Activated CD4-positive, alpha-beta T cell treated with anti-CD3 and anti-CD28 coated beads, Interleukin-2, amount 50 U/mL, for 48 hours (primary cell): ENCODE measurements around the gene HNRNPA1.
"Not testable (repeated sequence)": the region's sequence is repeated elsewhere in the genome, so short reads cannot be mapped to it uniquely, and the experiment has no call there.

Source experiments
- DNase-seq, 2 experiments: peaks; one replicate each; pipeline ENCODE4 v3.0.0-alpha.2; 2020

The HNRNPA1 gene

DNA sequence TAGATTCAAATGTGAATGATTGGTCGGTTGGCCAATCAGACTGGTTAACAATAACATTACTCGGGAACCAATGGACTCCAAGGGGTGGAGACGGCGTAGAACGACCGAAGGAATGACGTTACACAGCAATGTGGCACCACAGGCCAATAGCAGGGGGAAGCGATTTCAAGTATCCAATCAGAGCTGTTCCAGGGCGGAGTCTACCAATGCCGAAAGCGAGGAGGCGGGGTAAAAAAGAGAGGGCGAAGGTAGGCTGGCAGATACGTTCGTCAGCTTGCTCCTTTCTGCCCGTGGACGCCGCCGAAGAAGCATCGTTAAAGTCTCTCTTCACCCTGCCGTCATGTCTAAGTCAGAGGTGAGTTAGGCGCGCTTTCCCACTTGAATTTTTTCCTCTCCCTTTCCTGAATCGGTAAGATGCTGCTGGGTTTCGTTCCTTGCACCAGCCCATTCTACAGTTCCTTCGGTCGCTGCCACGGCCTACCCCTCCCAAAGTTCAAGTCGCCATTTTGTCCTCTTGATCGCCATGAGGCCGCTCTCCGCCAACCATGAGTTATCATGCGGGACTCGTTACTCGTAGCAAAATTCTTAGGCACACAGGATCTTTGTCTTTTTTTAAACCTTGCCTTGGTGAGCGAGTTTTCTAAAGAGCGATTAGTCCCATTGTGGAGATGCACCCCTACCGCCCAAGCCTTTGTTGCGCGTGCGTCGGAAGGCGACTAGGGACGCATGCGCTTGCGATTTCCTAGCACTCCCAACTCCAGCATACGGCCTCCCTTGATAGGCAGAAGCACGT is at the start of gene HNRNPA1:
HNRNPA1 (plus strand) TSS at position 259 of the 793 bp plus-strand sequence; CDS start at position 341, 82 bp downstream.
- DNase-seq, result peak; percentile 89 to 95

DNA sequence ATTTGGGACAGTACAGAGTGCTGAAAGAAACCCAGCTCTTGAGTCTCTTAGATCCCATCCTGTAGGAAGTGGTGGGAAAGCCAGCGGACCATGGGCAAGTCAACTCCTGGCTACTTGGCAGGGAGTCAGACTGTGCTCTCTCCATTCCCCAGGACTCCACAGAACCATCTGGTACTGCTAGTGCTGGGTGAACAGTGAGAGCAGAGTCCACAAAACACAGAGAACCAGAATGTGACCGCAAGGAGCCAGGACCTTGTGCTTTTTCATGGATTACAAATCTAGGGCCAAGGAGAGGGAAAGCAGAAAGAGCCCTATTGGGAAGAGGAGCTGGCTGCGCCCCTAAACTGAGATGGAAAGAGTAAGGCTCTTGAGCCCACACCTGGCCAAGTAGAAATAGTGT is 49.3 kb upstream of the HNRNPA1 start:
- not testable (repeated sequence) for DNase-seq

DNA sequence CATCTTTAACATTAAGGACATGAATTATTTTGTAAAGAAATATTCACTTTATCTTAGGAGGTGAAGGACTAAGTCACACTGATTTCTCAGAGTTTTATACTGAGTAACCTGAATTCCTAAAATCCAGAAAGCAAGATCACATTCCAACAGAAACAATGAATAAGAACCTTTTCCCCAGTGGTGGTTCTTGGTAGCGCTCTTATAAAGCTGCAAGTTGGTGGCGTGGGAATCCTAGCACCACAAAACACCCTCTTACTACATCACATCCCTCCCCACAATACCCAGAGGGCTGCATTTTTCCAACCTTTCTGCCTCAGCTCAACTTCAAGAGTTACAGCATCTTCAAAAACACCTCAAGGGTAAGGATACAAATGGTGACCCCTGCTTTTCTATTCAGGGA is 47.7 kb upstream of the HNRNPA1 start:
- no peak for DNase-seq

DNA sequence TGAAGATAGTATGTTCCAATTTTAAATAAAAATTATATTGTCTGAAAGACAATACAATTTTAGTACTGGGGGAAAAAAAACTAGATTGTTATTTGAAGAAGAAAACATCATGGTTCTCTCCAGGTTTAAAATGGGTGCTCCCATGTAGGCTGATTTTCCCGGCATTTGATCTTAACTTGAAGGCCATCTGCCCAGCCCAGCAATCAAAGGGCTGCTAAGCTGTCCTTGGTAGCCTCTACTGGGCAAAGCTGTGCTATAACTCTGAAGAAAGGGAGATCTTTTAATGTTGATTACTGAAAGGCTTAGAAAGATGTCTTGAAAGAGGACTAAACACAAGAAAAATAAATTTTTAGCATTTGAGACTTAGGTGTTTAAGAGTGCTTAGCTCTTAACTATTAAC is 42.0 kb upstream of the HNRNPA1 start:
- no peak for DNase-seq

DNA sequence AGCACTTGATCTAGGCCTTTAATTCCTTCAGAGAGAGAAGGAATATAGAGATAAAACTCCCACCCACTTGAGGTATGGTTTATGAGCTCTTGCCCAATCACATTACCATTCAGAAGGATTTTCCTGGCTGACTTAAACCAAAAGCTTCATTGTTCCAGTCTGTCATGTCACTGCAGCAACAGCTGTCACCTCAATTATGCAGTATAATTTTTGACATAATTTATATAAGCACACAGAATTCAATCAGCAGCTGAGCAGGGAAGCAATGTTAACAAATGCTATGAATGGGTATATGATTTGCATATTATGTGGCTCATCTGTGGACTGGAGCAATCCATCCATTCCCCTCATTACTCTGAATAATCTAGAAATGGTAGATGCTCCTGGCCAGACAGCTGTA is 40.9 kb upstream of the HNRNPA1 start:
- DNase-seq, result no peak

DNA sequence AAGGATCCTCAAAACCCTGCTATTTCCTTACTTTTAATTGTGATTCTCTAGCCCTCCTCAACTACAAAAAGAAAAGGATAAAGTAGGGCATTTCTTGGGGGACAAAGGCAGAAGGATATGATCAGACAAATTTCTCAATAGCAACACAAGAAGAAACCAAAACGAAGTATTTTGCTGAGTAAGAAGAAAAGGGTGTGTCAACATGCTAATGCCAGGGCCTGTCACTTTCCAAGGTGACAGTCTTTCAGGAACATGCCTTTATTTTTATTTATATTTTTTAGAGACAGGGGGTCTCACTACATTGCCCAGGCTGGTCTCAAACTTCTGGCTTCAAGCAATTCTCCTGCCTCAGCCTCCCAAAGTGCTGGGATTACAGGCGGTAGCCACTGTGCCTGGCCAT is 40.4 kb upstream of the HNRNPA1 start:
- no peak for DNase-seq

DNA sequence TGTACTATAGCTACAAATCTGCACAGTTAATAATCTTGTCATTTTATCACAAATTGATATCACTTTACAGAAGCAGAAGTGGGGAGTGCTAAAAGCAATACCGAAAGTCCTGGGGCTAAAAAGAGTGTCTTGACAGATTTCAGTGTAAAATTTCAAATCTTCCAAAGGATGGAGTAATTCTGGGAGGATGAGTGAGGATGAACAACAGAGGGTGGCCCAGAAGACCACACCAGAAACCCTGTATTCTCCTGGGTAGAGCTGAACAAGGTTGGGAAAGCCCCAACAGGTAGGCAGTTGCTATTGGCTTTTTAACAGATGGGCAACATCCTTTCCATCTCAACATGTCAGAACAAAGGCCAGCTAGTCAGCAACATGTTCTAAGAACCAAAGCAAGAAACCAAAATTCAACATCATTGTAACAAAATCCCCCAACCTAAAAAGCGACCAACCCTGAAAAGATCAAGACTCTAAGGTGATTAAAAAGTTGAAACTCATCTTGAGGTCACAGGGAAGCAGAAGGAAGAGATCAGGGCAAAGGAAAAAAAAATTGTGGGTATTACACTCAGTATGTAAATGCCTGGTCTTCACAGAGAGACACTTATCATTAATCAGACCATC is 39.4 kb upstream of the HNRNPA1 start:
- no peak for DNase-seq

DNA sequence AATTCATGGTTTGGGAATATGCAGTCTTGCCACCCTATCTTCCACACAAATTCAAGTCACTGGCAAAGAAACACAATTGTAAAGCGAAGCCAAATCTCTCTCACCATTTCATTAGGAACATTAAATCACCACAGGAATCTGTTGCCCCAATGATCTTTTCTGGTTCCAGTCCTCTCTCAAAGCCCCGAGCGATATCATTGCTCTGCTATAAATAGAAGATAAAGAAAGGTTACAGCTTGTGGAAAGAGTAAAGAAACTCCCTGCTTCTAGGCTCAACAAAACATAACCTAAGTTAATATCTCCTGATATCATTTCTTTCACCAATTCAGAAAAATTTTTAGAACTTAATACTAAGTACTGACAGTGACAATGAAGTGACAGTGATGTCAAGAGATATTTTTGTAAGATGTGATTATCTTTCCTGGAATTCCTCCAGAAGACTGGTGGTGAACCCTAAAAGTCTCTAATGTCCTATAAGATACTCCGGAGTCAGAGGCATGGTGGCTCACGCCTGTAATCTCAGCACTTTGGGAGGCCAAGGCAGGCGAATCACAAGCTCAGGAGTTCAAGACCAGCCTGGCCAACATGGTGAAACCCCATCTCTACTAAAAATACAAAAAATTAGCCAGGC is 34.4 kb upstream of the HNRNPA1 start:
- DNase-seq, result no peak

DNA sequence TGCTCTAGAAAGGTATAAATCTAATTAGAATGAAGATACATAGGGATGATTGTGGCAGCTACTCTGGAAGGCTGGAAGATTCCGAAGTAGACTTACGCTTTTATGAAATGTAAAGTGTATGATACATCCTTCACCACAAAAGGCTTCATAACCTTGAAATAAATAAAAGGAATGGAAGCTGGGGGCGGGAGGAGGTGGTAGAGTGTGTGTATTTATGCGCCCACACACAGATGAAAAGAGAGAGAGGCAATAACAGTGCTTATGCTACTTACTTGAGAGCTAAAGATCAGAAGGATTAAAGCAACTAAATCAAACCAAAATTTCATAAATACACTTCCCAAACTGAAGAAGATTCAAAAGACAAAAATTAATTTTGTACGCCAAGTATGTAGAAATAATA is 31.0 kb upstream of the HNRNPA1 start:
- DNase-seq, result no peak

DNA sequence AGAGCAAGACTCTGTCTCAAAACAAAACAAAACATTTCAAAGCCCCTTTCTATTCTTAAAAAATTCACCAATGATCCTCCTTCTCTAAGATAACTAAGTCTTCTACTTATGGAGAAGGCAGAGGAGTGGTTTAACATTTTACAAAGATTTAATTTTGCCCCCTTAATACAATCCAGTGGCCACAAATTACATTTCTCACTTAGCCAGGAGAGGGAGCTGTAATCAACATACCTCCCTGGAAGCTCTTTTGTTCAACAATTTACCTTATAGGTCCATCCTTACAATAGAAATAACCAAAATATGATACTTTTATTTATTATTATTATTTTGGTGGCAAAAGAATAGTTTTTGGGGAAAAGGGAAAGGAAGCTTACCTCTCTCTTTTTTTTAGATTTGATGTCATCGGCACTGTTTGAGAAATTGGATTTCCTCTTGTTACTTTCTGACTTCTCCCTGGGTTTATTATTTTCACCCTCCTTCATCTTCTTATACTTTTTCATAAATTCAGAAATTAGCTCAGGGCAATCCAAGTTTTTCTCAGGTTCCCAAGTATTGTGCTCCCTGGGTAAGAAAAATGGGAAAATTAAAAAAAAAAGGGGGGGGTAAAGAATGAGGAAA is 28.8 kb upstream of the HNRNPA1 start:
- no peak for DNase-seq

DNA sequence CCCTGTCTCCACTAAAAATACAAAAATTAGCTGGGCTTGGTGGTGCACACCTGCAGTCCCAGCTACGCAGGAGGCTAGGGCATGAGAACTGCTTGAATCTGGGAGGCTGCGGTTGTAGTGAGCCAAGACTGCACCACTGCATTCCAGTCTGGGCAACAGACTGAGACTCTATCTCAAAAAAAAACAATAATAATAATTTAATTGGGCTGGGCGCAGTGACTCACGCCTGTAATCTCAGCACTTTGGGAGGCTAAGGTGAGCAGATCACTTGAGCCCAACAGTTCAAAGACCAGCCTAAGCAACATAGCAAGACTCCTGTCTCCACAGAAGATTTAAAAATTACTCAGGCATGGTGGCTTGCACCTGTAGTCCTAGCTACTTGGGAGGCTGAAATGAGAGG is 27.3 kb upstream of the HNRNPA1 start:
- no peak for DNase-seq

DNA sequence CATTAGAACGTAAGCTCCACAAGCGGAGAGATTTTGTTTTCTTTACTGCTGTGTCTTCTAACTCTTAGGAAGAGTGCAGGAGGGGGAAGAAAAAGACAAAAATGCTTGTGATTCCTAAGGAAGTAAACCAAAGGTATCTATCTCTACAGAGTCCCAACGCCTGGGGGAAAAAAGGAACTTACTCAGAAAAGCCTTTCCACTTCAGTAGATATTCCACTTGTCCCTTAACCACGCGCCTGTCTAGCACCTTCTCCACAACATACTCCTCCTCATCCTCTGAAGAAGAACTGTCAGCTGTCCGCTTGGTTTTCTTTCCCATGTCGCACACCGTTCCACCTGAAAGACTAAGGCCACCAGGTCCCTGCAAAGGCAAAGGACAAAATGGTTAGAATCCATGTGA is 23.2 kb upstream of the HNRNPA1 start:
- DNase-seq, result no peak

DNA sequence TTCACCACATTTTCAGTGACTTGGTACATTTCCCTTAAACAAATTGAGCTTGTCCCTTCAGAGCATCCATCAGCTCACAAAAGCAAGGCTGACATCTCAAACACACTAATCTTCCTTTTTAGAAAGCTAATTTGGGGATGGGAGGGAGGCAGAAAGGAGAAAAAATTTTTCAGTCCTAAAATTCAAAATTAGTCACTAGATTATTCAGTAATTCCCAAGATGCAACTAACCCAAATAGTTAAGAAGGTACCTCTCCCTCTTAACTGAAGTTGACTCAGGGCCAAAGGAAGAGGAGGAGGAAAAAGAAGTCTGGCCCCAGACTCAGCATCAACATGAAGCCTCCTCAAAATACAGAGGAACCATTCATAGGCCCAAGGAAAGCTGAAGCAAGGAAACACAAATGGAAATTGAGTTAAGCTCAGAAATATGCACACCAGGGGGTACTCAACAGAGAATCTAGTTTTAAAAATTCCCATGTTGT is 22.3 kb upstream of the HNRNPA1 start:
- no peak for DNase-seq

DNA sequence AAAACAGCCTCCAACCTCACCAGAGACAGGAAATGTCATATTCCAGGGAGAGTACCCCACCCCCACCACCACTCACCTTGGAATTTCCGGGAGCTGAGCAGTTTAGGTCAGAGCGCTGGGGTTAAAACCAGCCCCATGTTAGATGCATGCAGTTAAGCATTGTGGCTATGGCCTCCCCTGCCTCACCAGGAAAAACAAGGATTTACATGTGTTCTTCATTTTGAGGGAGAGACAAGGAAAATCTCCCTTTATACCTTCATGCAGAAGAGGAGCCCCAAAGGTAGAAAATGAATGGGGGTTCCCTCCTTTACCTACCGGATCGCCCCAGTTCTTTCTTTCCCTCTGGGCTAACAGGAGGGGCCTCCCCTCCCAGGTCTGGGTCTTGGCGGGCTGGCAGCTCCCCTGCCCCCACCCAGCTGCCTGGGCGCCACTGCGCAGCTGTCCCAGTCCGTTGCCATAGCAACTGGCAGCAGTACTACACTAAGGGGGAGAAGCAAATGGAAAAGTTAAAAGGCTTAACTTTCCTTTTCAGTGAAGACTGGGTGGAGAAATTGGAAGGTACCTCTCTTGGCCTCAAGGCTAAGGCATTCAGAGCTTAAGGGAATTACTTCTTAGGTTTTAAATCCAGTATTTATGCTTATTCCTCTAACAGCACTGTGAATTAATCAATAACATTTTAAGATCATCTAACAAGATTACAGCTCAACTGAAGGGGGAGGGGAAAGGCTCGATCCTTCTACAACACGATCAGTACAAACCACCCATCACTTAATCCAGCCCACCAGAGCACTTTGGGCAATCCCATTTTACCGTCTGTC is 21.1 kb upstream of the HNRNPA1 start:
- peak; percentile 26 to 45 for DNase-seq

DNA sequence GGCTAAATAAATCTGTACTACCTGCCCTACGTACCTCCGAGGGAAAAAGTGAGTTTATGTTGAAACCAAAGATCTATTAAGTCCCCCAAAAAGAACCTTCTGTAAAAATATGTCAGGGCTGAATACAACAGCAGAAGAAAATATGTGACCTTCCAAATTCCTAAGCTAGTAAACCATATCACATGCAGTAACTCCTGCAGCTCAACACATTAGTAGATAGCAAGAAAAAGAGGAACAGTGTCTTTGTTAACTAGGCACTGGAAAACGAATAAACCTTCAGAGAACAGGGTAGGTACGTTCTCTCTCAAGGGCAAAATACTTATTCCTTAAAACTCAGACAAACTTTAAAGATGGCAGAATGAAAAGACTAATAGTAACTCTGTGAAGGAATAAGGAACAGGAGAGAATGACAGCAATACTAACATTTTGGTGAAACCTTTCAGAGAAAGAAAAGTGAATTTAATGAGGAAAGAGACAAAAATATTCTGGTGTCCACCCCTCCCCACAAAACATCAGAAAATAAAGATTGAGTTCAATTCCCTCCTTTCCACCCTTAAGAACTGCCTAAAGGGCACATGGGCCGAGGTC is 18.6 kb upstream of the HNRNPA1 start:
- no peak for DNase-seq

DNA sequence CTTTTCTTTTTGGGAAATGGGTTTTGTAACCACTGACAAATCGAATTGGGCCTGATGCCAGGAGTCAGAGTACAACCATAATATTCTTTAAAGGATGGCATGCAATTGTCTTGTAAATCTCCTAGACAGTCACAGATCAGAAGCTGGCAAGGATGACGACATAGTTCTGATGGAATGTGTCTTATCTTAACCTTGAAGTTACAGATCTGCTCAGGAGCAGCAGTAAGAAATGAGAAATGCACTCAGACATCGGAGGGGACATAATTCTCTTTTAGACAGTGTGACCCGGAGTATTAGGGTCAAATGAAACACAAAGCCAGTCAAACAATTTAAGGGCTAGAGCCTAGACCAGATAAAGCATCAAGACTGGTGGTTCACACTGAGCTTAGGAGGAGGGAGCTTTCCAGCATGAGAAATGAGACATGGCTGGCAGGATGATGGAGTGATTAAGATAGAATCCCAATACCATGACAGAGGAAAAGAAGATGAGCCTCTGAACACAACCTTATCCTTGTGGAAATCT is 18.1 kb upstream of the HNRNPA1 start:
- DNase-seq, result no peak

DNA sequence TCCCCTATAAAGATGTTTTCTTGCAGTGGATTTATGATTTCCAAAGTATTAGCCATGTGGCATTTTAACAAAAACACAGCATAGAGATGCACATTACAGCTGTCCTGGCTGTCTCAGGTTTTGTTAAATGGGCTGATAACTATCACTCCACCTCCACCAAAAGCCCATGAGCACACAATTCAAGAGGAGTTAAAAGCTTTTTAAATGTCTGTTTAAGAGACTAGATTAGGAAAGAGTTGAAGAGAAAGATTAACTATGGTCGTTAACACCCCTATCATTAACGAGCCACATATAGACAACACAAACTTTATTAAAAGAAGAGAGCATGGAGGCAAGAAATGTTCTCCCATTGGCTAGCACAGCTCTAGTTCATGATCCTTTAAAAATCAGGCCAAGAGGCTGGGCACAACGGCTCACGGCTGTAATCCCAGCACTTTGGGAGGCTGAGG is 15.1 kb upstream of the HNRNPA1 start:
- no peak for DNase-seq

DNA sequence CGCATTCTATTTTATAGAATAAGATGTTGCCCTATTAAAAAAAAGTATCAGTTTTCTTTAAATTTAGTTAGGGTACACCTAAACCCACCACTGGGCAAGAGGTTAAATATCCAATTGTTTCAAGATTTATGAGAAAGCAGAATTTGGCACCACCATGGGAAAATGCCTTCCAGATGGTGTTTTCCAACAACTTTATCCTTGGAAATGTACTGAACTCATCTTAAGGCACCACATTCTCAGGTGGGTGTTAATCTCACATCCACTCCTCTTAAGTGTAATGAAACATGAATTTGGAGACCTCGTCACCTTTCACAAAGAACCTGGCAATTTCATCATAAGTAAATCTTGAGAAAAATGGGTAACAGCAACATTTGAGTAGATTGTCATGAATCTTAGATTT is 13.7 kb upstream of the HNRNPA1 start:
- DNase-seq, result no peak

DNA sequence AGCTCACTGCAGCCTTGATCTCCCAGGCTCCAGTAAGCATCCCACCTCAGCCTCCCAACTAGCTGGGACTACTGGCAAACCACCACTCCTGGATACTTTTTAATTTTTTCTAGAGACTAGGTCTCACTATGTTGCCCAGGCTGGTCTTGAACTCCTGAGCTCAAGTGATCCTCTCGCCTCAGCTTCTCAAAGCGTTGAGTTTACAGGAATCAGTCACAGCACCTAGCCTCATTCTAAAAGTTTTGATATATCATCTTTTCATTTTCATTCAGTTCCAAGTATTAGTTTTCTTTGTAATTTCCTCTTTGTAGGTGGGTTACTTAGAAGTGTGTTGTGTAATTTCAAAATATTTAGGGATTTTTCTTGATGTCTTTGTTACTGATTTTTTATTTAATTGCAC is 10.2 kb upstream of the HNRNPA1 start:
- DNase-seq, result peak in 1 of 2 experiments; percentile 35

DNA sequence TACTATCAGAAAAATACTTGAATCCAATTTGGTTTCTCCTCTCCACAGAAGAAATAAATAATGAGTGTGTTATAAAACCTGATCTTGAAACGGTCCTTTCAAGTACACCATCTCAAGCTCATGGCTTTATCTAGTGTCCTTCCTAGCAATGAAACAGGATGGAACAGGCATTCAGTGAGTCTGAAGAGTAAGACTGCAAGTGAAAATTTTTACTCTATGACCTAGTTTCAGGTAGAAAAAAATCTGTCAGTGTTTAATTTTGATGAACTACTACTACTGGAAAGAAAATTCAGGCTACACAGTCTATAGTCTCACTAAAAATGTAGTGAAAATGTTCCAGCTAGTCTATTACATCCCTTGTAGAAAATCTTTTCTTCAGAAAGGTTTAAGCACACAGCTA is 8.3 kb upstream of the HNRNPA1 start:
- no peak for DNase-seq

DNA sequence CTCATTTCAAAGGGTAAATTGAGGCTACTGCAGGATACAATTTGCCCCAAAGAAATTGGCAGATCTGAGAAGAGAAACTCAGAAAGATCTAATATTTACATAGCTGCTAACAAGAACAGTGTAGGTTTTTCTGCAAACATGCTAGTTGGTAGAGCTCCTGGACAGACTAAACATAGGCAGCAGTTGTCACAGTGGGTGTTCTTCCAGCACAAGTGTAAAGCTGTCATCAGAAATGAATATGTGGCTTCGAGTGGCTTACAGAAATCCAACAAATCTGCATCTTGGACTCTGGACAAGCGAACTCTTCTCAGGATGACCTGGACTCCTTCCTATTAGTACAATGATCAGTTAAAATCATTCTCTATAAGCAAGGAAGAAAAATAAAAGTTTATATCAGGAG is 6.5 kb upstream of the HNRNPA1 start:
- DNase-seq, result no peak

DNA sequence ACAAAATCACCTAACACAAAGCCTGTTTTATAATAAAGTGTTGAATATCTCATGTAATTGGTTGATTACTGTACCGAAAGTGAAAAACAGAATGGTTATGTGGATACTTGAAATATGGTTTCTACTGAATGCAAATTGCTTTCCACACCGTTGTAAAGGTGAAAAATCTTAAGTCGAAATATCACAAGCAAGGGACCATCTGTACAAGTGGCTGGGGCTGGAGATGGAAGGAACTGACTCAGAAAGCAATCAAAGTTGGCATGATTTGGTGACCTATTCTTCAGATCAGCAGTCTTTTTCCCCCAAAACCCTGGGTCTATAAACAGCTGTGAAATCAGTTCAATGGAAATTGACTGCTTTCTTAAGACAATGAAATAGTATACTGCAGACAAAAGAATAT is 4.2 kb upstream of the HNRNPA1 start:
- DNase-seq, result no peak
